ENCODE data around the gene GPRIN1.

The GPRIN1 gene

DNA sequence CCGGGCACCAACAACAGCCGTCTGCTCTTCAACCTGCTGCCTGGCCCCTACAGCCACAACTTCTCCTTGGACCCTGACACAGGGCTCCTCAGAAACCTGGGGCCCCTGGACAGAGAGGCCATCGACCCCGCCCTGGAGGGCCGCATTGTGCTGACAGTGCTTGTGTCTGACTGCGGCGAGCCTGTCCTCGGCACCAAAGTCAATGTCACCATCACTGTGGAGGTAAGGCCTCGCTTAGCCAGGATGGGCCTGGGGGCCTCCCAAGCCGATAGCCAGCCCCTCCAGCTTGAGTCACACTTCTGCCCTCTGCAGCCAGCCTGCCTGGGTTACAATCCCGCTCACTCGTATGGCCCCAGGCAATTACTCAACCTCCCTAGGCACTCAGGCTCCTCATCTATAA lies 28.6 kb downstream of the GPRIN1 start:
- H3K27me3 Mint-ChIP-seq (ENCODE audit: low read depth): peaks cover 19% of the 10 kb centered on the region

GRCh38 chr5:176579323-176579722 lies 30.6 kb downstream of the GPRIN1 start:
- peaks cover 21% of the 10 kb centered on the region for H3K27me3 Mint-ChIP-seq (ENCODE audit: low read depth)
- no peak overlapping the region for H3K27ac Mint-ChIP-seq
- TF ChIP-seq CTCF (IDR thresholded peaks at IDR 0.05; ENCODE audit: unreplicated experiment in 3 of 3): no peak
- no peak overlapping the region for H3K4me3 Mint-ChIP-seq
- no peaks in the 10 kb centered on the region for H3K4me1 Mint-ChIP-seq
- no peaks in the 10 kb centered on the region for H3K36me3 Mint-ChIP-seq (ENCODE audit: low read depth)
- peaks cover 6% of the 10 kb centered on the region for H3K9me3 Mint-ChIP-seq

More for the DNA sequence above, 28.6 kb downstream of the GPRIN1 start:
- Mint-ChIP-seq H3K9me3 (peaks cover 12% of the 10 kb centered on the region), H3K27ac (no peak overlapping the region), H3K36me3 (ENCODE audit: low read depth) (no peaks in the 10 kb centered on the region), H3K4me1 (no peaks in the 10 kb centered on the region), H3K4me3 (no peak overlapping the region)
- TF ChIP-seq CTCF (IDR thresholded peaks at IDR 0.05; ENCODE audit: unreplicated experiment in 3 of 3): no peak

- no peak overlapping the region for H3K4me3 Mint-ChIP-seq
- H3K9me3 Mint-ChIP-seq: peaks cover 2% of the 10 kb centered on the region
- H3K27me3 Mint-ChIP-seq (ENCODE audit: low read depth): peaks cover 26% of the 10 kb centered on the region
- H3K27ac Mint-ChIP-seq: no peak overlapping the region
- H3K4me1 Mint-ChIP-seq: no peaks in the 10 kb centered on the region
- peak; percentile 46 to 52 (median 50) for TF ChIP-seq CTCF (IDR thresholded peaks at IDR 0.05; ENCODE audit: unreplicated experiment in 3 of 3)
- H3K36me3 Mint-ChIP-seq (ENCODE audit: low read depth): no peaks in the 10 kb centered on the region
These were observed 31.6 kb downstream of the GPRIN1 start for GRCh38 chr5:176578391-176578808.

- H3K4me3 Mint-ChIP-seq: no peak overlapping the region
- H3K4me1 Mint-ChIP-seq: no peaks in the 10 kb centered on the region
These were observed 32.4 kb downstream of the GPRIN1 start for GRCh38 chr5:176577312-176578176.

DNA sequence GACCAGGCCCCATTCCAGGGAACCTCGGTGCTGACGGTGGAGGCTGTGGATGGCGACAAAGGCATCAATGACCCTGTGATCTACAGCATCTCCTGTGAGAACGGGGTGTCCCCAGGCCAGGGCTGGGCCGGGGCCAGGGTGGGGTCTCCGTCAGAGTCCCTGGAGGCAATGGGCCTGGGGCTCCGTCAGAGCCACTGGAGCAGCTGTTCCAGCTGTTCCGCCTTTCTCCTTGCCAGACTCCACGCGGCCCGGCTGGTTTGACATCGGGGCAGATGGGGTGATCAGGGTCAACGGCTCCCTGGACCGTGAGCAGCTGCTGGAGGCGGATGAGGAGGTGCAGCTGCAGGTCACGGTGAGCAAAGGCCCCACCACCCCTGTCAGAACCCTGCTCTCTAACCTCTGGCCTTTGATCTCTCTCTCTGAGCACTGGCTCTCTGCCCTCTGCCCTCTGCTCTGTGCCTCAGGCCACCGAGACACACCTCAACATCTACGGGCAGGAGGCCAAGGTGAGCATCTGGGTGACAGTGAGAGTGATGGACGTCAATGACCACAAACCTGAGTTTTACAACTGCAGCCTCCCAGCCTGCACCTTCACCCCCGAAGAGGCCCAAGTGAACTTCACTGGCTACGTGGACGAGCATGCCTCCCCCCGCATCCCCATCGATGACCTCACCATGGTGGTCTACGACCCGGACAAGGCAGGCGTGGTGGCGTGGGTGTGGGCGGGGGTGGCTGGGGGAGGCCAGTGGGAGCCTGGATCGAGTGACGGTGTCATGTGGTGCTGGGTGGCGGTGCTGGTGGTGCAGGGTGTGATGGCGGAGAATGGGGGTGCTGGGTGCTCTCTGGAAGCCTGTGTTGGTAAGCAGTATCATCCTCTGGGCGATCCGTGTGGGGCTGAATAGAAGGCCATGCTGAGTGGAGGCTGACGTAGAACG lies 34.2 kb downstream of the GPRIN1 start:
- H3K27me3 Mint-ChIP-seq (ENCODE audit: low read depth): peaks cover 32% of the 10 kb centered on the region
- no peak overlapping the region for H3K4me3 Mint-ChIP-seq
- no peaks in the 10 kb centered on the region for H3K4me1 Mint-ChIP-seq
- no peaks in the 10 kb centered on the region for H3K36me3 Mint-ChIP-seq (ENCODE audit: low read depth)
- no peak for TF ChIP-seq CTCF (IDR thresholded peaks at IDR 0.05; ENCODE audit: unreplicated experiment in 3 of 3)
- no peaks in the 10 kb centered on the region for H3K9me3 Mint-ChIP-seq
- H3K27ac Mint-ChIP-seq: no peak overlapping the region

More at GRCh38 chr5:176577312-176578176, 32.4 kb downstream of the GPRIN1 start:
- H3K9me3 Mint-ChIP-seq: no peaks in the 10 kb centered on the region
- no peak for TF ChIP-seq CTCF (IDR thresholded peaks at IDR 0.05; ENCODE audit: unreplicated experiment in 3 of 3)
- H3K27me3 Mint-ChIP-seq (ENCODE audit: low read depth): peaks cover 30% of the 10 kb centered on the region
- H3K27ac Mint-ChIP-seq: no peak overlapping the region
- no peaks in the 10 kb centered on the region for H3K36me3 Mint-ChIP-seq (ENCODE audit: low read depth)
